Loucy (cell line): ENCODE data around the gene NUTF2.

Experiments
- H2AFZ ChIP-seq: fragments of 200-600 bp; sonication (generic); 2 replicates; pipeline ENCODE4 v1.6.0; 2016; ENCODE audit warnings: antibody characterized with exemption, mild to moderate bottlenecking, low read length, moderate library complexity
- H3F3A ChIP-seq: fragments of 200-600 bp; 2 replicates; pipeline ENCODE4 v1.6.0; 2016; ENCODE audit warnings: antibody characterized with exemption, low read depth, mild to moderate bottlenecking
- H3K27me3 ChIP-seq: fragments of 200-600 bp; sonication (generic); 2 replicates; pipeline ENCODE4 v1.6.1; 2014; ENCODE audit warnings: low read length, mild to moderate bottlenecking; ENCODE audit not compliant: insufficient read depth, poor library complexity, severe bottlenecking
- H3K36me3 ChIP-seq: fragments of 200-600 bp; sonication (generic); 2 replicates; pipeline ENCODE4 v1.6.1; 2016; ENCODE audit warnings: low read length; ENCODE audit not compliant: insufficient read depth
- H3K4me1 ChIP-seq: fragments of 200-600 bp; sonication (generic); 2 replicates; pipeline ENCODE4 v1.5.1; 2014; ENCODE audit warnings: low read length, mild to moderate bottlenecking; ENCODE audit not compliant: insufficient read depth, poor library complexity, severe bottlenecking
- H3K4me2 ChIP-seq: fragments of 200-600 bp; sonication (generic); 2 replicates; pipeline ENCODE4 v1.6.0; 2014; ENCODE audit warnings: antibody characterized with exemption, low read length, low read depth, mild to moderate bottlenecking; ENCODE audit not compliant: poor library complexity, severe bottlenecking
- H3K4me3 ChIP-seq: fragments of 200-600 bp; sonication (generic); 2 replicates; pipeline ENCODE4 v1.5.1; 2014; ENCODE audit warnings: low read length, mild to moderate bottlenecking, mixed read lengths; ENCODE audit not compliant: poor library complexity, severe bottlenecking
- H3K79me2 ChIP-seq: fragments of 200-600 bp; sonication (generic); 2 replicates; pipeline ENCODE4 v1.6.1; 2014; ENCODE audit warnings: low read length; ENCODE audit not compliant: insufficient read depth
- H3K9ac ChIP-seq: fragments of 200-600 bp; sonication (generic); 2 replicates; pipeline ENCODE4 v1.6.0; 2014; ENCODE audit warnings: mild to moderate bottlenecking, low read depth, low read length, moderate library complexity; ENCODE audit not compliant: poor library complexity, severe bottlenecking
- H3K9me2 ChIP-seq: fragments of 200-600 bp; sonication (generic); replicated peaks from 2 replicates; pipeline ENCODE4 v1.6.1; 2016; ENCODE audit warnings: low read depth, low read length, mixed read lengths
- H3K9me3 ChIP-seq: fragments of 200-600 bp; sonication (generic); 2 replicates; pipeline ENCODE4 v1.6.1; 2014; ENCODE audit warnings: mild to moderate bottlenecking, antibody characterized with exemption, low read length, low read depth; ENCODE audit not compliant: insufficient read depth
- H4K20me1 ChIP-seq: fragments of 200-600 bp; sonication (generic); 2 replicates; pipeline ENCODE4 v1.6.0; 2014; ENCODE audit warnings: antibody characterized with exemption, low read length, mild to moderate bottlenecking; ENCODE audit not compliant: insufficient read depth, poor library complexity, severe bottlenecking
- EZH2phosphoT487 ChIP-seq: fragments of 200-600 bp; IDR thresholded peaks from 2 replicates; pipeline ENCODE4 v1.6.1; 2018; ENCODE audit warnings: antibody characterized with exemption, mild to moderate bottlenecking, moderate library complexity, borderline replicate concordance
- TF ChIP-seq, protein P1 (sequence below): fragments of 200-600 bp; sonication (generic); conservative IDR thresholded peaks from 2 replicates; pipeline ENCODE4 v1.5.1; 2014; ENCODE audit warnings: mild to moderate bottlenecking, antibody characterized with exemption, low read length

The NUTF2 gene

DNA sequence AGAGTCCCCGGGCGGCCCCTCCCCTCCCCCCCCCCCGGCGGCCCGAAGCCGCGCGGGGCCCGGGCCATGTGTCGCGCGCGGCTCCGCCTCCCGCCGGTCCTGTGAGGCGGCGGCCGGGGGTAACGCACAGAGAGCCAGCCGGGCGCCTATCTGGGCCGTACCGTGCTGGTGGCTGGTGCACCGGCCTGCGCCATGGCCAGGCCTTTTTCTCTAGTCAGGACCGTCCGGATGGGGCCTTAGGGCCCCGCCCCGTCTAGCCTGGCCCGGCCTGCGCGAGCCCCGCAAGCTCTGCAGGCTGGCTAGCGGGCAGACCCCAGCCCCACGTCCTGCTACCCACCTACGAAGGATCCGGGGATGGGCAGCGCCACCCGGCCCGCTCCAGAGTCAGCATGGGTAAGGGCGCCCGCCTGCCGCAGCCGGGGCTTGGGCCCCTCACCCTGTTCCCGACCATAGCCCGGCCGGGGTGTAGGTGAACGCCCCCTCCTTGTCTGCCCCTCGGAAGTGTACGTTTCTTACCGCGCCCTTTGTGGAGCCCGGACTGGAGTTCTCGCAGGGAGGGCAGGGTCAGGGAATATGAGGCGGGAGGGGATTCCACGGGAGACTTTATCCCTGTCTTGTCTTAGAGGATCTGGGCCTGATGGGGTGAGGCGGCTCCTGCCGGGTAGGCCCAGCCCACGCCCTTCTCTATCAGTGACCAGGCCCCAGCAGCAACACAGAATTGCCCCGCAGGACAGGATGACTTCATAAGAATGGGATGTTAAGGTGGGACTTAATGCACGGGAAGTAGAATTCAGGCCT, 530 bp downstream of the NUTF2 start, which contains the start of gene CENPT:
Gene CENPT, minus strand, starts transcription at position 630 of the 798 bp plus-strand sequence. CDS start 13,834 bp downstream, outside the sequence.
- Histone ChIP-seq H3F3A (no peaks in the 10 kb centered on the region), H3K79me2 (peaks cover 89% of the 10 kb centered on the region)

GRCh38 chr16:67848118-67848517, 1.4 kb downstream of the NUTF2 start:
- TF ChIP-seq, protein P1, sequence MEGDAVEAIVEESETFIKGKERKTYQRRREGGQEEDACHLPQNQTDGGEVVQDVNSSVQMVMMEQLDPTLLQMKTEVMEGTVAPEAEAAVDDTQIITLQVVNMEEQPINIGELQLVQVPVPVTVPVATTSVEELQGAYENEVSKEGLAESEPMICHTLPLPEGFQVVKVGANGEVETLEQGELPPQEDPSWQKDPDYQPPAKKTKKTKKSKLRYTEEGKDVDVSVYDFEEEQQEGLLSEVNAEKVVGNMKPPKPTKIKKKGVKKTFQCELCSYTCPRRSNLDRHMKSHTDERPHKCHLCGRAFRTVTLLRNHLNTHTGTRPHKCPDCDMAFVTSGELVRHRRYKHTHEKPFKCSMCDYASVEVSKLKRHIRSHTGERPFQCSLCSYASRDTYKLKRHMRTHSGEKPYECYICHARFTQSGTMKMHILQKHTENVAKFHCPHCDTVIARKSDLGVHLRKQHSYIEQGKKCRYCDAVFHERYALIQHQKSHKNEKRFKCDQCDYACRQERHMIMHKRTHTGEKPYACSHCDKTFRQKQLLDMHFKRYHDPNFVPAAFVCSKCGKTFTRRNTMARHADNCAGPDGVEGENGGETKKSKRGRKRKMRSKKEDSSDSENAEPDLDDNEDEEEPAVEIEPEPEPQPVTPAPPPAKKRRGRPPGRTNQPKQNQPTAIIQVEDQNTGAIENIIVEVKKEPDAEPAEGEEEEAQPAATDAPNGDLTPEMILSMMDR = no peak
- TF ChIP-seq EZH2phosphoT487 = no peak
- peaks cover 41% of the 10 kb centered on the region for H3K4me1 ChIP-seq
- no peaks in the 10 kb centered on the region for H3K36me3 ChIP-seq
- H3K4me2 ChIP-seq = peak overlapping the region; percentile 96
- H3K27me3 ChIP-seq = peaks cover 4% of the 10 kb centered on the region
- peak overlapping the region; percentile 87 for H3K9ac ChIP-seq
- H3K9me3 ChIP-seq = no peaks in the 10 kb centered on the region
- peak overlapping the region; percentile 84 for H3K4me3 ChIP-seq
- H3K9me2 ChIP-seq = no peaks in the 10 kb centered on the region
- no peak overlapping the region for H2AFZ ChIP-seq
- no peaks in the 10 kb centered on the region for H3F3A ChIP-seq
- peaks cover 35% of the 10 kb centered on the region for H4K20me1 ChIP-seq
- peaks cover 88% of the 10 kb centered on the region for H3K79me2 ChIP-seq

More for the DNA sequence above, 530 bp downstream of the NUTF2 start, which contains the start of gene CENPT:
- Histone ChIP-seq H3K9me3 (no peaks in the 10 kb centered on the region), H3K4me3 (peak within 1 kb of the TSS; percentile 84), H3K9ac (peak within 1 kb of the TSS; percentile 87), H3K4me2 (peak within 1 kb of the TSS; percentile 96), H3K27me3 (peaks cover 4% of the 10 kb centered on the region), H4K20me1 (peaks cover 35% of the 10 kb centered on the region), H2AFZ (peak within 1 kb of the TSS; percentile 62), H3K4me1 (peaks cover 41% of the 10 kb centered on the region), H3K9me2 (no peaks in the 10 kb centered on the region), H3K36me3 (no peaks in the 10 kb centered on the region)
- no peak for TF ChIP-seq EZH2phosphoT487
- TF ChIP-seq, protein P1 = no peak

GRCh38 chr16:67853670-67854069, 6.9 kb downstream of the NUTF2 start:
- no peak for TF ChIP-seq EZH2phosphoT487
- TF ChIP-seq, protein P1 = no peak
- H4K20me1 ChIP-seq = peaks cover 41% of the 10 kb centered on the region
- H3K79me2 ChIP-seq = peaks cover 94% of the 10 kb centered on the region
- H3K9me2 ChIP-seq = no peaks in the 10 kb centered on the region
- no peaks in the 10 kb centered on the region for H3K36me3 ChIP-seq
- H3K4me3 ChIP-seq = no peak overlapping the region
- H3K9ac ChIP-seq = no peak overlapping the region
- H3K4me1 ChIP-seq = peaks cover 16% of the 10 kb centered on the region
- H3K4me2 ChIP-seq = no peak overlapping the region
- H3K27me3 ChIP-seq = no peaks in the 10 kb centered on the region
- no peaks in the 10 kb centered on the region for H3K9me3 ChIP-seq
- no peak overlapping the region for H2AFZ ChIP-seq
- no peaks in the 10 kb centered on the region for H3F3A ChIP-seq
